GM19025 (cell line): ENCODE measurements around the gene CAMKV.
A peak's percentile ranks its signal among the peaks of the same experiment; 100 is the strongest.
"Not testable (repeated sequence)": the region's sequence is repeated elsewhere in the genome, so short reads cannot be mapped to it uniquely, and the experiment has no call there.

Experiments
- ATAC-seq: cut with Tn5 transposase; IDR thresholded peaks from one replicate; pipeline ENCODE4 v1.9.1; 2021; ENCODE audit warnings: mild to moderate bottlenecking, low read depth, moderate library complexity; ENCODE audit not compliant: unreplicated experiment

CAMKV gene

GRCh38 chr3:49869525-49870126, at the start of gene CAMKV:
TSS of gene CAMKV (minus strand) at chr3:49869906. CDS start at chr3:49862388, 7,518 bp downstream.
- no peak for ATAC-seq

GRCh38 chr3:49917806-49918590, 48.3 kb upstream of the CAMKV start:
- ATAC-seq, result not testable (repeated sequence)

GRCh38 chr3:49916686-49917085, 47.0 kb upstream of the CAMKV start:
- no peak for ATAC-seq

GRCh38 chr3:49914906-49915305, 45.2 kb upstream of the CAMKV start:
- ATAC-seq, result no peak

GRCh38 chr3:49912881-49913281, 43.2 kb upstream of the CAMKV start:
- ATAC-seq, result no peak

- ATAC-seq, result no peak
Observed at GRCh38 chr3:49911611-49912010, 41.9 kb upstream of the CAMKV start.

GRCh38 chr3:49911124-49911420, 41.4 kb upstream of the CAMKV start:
- no peak for ATAC-seq

- ATAC-seq, result no peak
Observed at GRCh38 chr3:49910409-49911123, 40.9 kb upstream of the CAMKV start.

GRCh38 chr3:49908373-49909199, 38.9 kb upstream of the CAMKV start:
- no peak for ATAC-seq

GRCh38 chr3:49906073-49906743, 36.5 kb upstream of the CAMKV start:
- ATAC-seq, result no peak

GRCh38 chr3:49904448-49904847, 34.7 kb upstream of the CAMKV start:
- not testable (repeated sequence) for ATAC-seq

GRCh38 chr3:49903451-49904424, 34.0 kb upstream of the CAMKV start, which contains the start of gene MST1R:
TSS of gene MST1R (minus strand) at chr3:49903873. CDS start at chr3:49903609, 264 bp downstream.
- ATAC-seq, result peak; percentile 62

- no peak for ATAC-seq
Observed at GRCh38 chr3:49902511-49903345, 33.0 kb upstream of the CAMKV start.

- ATAC-seq, result no peak
Observed at GRCh38 chr3:49901366-49902339, 31.9 kb upstream of the CAMKV start.

- no peak for ATAC-seq
Observed at GRCh38 chr3:49900491-49901153, 30.9 kb upstream of the CAMKV start.

- no peak for ATAC-seq
Observed at GRCh38 chr3:49899815-49900214, 30.1 kb upstream of the CAMKV start.
